Testis (tissue), 2 donors: ENCODE measurements around the gene GPR173.

Source experiments
- POLR2A ChIP-seq: fragments of 450-650 bp; IDR thresholded peaks from one replicate; pipeline ENCODE4 v1.6.1; 2017; ENCODE audit warnings: antibody characterized with exemption, mild to moderate bottlenecking, moderate library complexity
- TF ChIP-seq, protein P1 (sequence below), 3 experiments: fragments of 450-650 bp in 2 of 3; fragments of 200-600 bp in 1 of 3; sonication (generic) in 1 of 3; IDR thresholded peaks; one replicate each; pipeline ENCODE4 v1.5.1; 2016 to 2019; ENCODE audit warnings: antibody characterized with exemption in 3 of 3, mild to moderate bottlenecking in 2 of 3, moderate library complexity in 1 of 3

DNA sequence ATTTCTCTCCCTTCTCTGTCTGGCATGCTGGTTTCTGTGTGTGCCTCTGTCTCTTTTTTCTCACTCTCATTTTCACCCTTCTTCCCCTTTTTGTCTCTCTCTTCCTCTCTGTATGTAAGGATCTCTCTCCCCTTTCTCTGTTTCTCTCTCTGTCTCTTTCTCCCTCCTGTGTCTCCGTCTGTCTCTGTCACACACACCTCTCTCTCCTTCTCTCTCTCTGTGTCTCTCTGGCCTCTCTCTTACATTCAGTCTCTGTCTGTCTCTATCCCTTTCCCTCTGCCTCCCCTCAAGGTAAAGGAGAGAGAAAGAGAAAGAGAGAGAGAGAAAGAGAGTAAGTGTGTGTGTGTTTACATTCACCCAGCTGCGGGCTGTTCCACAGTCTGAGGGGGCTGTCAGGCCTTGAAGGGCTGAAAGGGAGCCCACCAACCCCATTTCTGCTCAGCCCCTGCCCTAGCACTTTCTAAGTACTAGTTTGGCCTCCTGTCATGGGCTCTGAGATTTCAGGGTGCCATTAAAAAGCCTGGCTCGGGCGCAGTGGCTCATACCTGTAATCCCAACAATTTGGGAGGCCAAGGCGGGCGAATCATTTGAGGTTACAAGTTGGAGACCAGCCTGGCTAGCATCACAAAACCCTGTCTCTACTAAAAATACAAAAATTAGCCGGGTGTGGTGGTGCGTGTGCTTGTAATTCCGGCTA lies 24.0 kb downstream of the GPR173 start:
- TF ChIP-seq, protein P1, sequence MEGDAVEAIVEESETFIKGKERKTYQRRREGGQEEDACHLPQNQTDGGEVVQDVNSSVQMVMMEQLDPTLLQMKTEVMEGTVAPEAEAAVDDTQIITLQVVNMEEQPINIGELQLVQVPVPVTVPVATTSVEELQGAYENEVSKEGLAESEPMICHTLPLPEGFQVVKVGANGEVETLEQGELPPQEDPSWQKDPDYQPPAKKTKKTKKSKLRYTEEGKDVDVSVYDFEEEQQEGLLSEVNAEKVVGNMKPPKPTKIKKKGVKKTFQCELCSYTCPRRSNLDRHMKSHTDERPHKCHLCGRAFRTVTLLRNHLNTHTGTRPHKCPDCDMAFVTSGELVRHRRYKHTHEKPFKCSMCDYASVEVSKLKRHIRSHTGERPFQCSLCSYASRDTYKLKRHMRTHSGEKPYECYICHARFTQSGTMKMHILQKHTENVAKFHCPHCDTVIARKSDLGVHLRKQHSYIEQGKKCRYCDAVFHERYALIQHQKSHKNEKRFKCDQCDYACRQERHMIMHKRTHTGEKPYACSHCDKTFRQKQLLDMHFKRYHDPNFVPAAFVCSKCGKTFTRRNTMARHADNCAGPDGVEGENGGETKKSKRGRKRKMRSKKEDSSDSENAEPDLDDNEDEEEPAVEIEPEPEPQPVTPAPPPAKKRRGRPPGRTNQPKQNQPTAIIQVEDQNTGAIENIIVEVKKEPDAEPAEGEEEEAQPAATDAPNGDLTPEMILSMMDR (IDR thresholded peaks at IDR 0.05), result no peak
- no peak for TF ChIP-seq POLR2A
